GM18873 (cell line): ENCODE results near the gene CTPS2.
"Not testable (repeated sequence)": the region's sequence is repeated elsewhere in the genome, so short reads cannot be mapped to it uniquely, and the experiment has no call there.

Experiments
- ATAC-seq: cut with Tn5 transposase; IDR thresholded peaks from one replicate; pipeline ENCODE4 v1.9.1; 2021; ENCODE audit warnings: mild to moderate bottlenecking, moderate library complexity, moderate number of reproducible peaks; ENCODE audit not compliant: unreplicated experiment, low FRiP score

The CTPS2 gene

DNA sequence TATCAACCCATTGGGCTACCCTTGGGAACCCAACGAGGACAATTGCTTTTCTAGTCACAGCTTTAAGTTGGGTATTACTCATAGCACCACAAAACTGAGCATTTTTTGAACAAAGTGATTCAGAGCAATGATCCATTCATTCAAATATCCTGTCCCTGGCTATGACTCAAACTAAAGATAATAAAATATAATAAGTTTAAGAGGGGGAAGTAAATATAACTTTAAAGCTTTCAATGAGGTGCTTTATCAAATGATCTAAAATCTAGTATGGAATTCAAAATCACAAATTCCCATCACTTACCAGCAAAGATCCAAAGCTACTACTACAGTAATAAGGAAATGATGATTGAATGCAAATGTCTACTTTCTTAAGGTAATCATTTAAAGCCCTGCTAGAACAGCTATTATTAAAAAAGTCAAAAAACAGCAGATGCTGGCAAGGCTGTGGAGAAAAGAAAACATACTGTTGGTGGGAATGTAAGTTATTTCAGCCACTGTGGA lies 102.3 kb downstream of the CTPS2 start:
- no peak for ATAC-seq

DNA sequence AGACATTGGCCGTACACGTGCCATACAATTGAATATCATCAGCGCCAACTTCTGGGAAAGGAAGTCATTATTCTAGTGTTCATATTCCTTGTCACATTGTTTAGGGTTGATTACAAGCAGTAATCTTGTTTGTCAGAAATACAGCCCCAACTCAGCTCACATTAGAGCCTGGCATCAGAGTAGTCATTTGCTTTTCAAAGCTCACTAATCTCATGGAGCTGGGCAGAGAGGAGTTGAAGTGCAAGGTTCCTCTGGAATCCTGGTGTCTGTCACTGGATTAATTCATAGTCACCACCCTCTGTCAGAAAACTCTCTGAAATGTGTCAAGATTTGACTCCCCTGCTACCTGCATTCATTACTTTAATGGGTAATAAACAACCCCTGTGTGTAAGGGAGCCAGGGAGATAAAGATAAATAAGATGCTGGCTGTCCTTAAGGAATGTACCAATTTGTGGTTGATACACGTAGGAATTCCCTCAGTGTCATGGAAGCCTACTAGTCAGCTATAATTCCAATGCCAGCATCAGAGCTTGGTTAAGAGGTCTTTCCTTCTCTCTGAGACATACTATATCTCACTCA lies 106.2 kb downstream of the CTPS2 start:
- ATAC-seq, result no peak

DNA sequence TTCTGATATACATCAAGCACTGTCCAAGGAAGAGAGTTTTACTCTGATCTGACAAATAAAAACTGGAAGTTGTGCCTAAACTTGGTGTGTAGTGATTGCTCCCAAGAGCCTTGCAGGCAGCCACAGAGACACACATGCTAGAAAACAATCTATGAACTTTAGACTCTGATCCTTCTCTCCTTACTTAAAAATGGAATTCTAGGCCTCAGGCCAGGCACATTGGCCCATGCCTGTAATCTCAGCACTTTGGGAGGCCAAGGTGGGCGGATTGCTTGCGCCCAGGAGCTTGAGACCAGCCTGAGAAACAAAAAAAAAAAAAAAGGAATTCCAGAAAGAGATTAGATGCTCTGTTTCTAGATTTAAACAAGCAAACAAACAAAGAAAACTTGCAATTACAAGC lies 108.1 kb downstream of the CTPS2 start:
- no peak for ATAC-seq

DNA sequence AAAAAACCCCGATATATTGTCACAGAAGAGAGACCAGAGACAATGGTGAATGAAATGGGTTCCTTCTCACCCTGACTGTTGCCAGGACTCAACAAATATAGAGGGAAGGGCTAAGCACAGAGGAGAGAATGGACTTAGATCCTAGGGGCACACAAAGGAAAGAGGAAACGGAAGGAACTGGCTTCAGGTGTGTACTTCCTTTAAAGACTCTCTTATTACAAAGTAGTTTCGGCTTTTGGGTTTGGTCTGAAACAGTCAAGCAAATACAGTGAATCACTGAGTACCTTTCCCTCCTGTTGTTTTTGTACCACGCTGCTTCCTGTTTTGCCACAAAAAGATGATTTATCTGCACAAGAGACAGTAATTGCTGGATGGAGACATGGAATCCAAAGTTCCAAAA lies 108.6 kb downstream of the CTPS2 start:
- no peak for ATAC-seq

DNA sequence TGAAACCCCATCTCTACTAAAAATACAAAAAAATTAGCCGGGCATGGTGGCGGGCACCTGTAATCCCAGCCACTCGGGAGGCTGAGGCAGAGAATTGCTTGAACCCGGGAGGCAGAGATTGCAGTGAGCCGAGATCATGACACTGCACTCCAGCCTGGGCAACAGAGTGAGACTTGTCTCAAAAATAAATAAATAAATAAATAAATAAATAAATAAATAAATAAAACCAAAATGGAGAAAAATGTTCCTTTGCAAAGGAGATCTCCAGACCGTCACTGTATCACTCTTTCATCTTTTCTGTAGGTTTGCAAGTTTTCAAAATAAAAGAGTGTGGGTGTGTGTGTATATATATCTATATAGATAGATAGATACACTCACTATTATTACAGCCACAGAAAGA lies 109.2 kb downstream of the CTPS2 start:
- not testable (repeated sequence) for ATAC-seq

DNA sequence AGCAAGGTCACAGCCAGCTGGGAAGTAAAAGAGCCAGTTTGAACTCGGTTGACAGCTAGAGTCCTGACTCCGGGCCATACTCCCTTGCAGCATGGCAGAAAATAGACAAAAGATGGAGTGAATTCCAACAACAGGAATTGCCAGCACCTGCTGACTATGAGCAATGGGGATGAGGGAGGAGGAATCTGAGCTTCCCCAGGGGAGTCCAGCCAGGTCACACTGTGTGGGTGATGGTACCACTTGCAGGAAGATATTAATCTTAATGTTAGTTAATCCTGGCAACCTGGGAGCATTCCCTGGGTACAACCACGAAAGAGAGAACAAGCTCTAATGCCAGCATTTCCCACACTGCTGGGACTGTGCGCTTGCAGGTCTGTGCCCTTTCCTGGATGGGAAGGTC lies 110.6 kb downstream of the CTPS2 start:
- ATAC-seq, result no peak

DNA sequence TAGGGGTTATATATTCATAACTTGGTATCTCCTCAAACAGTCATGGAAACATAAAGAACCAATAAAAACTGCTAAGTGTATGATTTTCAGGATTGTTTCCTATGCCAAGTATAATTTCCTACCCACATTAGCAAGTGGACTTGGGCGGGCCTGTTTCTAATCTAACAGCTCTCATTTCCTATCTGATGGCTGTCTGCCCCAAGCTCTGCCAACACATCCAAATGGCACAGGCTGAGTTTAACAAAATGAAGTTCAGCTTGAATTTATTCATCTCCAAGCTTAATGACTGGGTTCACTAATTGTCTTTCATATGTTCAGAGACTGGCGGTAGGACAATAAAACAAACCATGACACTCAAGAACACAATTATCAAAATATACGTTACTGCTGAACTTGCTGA lies 118.0 kb downstream of the CTPS2 start:
- no peak for ATAC-seq

DNA sequence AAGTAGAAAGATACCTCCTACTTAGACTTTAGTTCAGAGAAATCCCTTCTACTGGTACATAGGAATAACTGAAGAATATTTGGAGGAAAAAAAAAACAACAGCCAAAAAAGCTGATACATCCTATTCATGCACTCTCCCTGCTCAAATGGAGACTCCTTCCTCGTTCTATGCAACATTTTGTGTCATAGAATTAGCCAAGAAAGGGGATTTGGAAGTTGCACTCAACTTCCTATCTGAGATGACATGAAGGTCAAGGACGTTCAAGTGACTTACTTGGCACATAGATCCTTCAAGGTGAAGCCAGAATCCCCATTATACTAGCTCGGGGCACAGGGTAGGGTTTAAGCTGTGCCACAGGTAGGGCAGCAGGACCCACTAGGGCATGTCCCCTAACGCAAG lies 118.7 kb downstream of the CTPS2 start:
- no peak for ATAC-seq

DNA sequence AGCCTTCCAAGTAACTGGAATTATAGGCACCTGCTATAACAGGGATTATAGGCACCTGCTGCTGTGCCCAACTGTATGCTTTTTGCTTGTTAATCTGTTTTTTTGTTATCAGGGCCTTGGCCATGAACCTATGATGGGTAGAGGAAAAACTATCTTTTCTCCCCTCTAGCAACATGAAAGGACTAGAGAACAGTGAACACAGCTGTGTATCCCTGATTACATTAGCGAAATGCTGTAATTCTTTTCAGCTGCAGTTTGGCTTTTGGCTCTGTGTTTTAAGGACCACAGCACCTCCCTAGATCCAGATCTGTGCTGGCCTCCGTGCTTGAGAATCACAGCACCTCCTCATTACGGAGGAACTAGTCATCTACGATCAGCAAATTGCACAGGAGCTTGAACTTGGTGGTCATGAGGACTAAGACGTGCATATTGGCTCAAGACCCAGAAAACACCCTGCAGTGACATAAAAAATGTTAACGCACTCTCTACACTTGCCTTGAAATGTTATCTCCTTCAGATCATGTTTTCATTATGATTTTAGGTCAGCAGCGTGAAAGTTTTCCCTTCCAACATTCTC lies 120.2 kb downstream of the CTPS2 start:
- ATAC-seq, result no peak

DNA sequence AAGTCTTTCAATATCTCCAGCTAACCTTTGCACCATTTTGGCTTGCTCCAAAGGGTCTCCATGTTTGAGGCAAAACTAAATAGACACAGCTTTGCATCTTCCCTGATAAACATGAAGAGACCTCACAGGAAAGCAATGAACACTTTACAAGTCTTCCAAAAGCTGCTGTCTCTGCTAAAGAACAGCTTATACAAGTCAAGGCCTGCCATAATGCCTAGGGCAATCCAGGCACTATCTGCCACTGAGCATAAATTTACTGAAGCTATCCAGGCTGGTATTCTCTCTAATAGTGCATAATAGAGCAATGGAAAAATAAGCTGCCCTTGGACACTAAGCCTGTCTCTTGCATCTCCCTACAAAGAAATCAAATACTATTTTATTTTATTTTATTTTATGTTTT lies 122.6 kb downstream of the CTPS2 start:
- no peak for ATAC-seq

DNA sequence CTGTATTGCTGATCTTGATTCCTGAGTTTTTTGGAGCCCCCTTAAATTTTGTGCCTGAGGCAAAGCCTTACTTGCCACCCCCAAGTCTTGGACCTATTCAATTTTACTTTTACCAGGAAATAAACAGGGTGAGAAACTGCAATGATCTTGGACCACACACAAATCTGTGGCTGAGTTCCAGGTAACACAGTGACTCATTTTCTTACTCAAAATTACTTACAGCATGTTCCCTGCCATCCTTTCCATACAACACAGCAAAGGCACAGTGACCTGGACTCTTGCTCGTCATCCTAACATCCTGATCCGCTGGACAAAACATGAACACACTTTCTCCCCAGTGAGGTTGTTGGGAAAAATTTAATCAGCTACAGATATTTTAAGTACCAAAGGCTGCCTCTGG lies 123.3 kb downstream of the CTPS2 start:
- no peak for ATAC-seq

DNA sequence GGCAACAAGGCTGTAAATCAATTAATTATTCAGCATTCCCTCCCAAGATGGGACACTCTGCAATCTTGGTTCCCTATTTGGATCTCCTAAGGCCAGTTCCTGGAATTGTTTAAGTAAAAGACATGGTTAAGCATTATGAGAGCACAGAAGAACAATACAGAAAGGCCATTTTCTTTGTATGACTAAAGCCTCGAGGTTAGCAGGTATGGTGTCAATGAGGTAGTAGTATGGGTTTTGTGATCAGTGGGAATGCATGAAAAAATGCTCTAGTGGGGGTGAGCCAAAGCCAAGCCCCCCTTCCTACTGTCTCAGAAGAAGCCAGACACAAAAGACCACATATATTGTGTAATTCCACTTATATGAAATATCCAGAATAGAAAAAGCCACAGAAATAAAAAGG lies 124.2 kb downstream of the CTPS2 start:
- no peak for ATAC-seq

DNA sequence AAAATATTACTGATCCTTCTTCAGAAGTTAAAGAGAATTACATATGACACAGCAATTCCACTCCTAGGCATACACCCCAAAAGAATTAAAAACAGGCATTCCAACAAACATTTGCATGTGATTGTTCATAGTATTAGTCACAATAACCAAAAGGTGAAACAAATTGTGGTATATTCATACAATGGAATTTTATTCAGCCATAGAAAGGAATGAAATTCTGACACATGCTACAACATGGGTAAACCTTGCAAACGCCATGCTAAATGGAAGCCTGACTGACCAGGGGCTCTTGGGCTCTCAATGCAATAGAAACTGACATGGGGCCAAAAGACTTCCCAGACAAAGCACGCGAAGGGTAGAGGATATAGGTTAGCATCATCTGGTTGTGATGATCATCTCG lies 124.6 kb downstream of the CTPS2 start:
- ATAC-seq, result no peak

DNA sequence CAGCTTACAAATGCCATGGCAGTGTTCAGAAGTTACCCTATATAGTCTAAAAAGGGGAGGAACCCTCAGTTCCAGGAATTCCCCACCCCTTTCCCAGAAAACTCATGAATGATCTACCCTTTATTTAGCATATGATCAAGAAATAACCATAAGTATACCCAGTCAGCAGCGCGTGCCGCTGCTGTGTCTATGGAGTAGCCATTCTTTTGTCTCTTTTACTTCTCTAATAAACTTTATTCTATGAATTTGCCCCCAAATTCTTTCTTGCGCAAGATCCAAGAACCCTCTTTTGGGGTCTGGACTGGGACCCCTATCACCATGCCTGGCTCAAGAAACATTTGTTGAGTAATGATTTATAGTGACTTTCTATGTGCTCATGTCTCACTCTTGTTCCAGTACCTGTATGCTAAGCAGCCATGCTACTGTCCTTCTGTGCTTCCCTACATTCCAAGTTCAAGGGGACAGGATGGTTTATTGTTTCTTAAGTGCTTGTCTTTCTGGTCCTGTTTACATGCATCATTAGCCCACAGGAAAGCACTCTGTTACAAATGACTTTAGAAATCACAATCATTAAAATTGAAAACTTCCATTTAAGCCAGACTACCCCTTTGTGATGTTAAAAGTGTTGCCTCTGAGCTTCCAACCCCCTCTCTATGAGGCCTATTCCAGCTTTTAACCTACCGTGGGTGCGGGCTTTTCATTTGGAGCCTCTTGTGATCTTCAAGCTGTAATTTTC lies 125.9 kb downstream of the CTPS2 start:
- ATAC-seq, result no peak

DNA sequence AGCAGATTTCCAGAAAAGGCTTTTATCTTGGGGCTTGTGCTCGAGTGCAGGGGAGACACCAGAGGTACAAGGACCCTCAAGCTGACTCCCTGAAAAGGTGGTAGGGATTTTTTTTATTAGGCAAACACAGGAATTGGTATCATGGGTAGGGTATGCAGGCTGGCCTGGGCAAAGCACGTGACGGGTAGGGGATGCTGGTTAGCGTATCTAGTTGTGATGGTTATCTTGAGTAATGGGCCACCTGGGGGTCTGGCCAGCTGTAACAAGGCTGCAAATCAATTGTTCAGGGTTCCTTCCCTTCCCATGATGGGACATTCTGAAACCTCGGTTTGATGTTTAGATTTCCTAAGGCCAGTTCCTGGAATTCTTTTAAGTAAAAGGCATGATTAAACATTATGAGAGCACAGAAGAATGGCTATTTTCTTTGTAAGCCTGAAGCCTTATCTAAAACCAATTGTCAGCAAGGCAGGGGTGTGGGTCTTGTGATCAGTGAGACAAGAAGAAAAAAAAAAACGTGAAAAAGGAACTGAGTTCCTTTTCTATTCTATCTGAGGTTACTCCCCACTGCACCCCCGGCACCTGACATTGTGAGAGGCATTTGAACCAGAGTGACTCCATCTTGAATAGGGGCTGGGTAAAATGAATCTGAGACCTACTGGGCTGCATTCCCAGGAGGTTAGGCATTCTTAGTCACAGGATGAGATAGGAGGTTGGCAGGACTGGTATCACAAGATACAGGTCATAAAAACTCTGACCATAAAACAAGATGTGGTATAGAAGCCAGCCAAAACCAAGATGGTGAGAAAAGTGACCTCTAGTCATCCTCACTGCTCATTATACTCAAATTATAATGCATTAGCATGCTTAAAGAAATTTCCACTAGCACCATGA lies 126.7 kb downstream of the CTPS2 start:
- no peak for ATAC-seq

DNA sequence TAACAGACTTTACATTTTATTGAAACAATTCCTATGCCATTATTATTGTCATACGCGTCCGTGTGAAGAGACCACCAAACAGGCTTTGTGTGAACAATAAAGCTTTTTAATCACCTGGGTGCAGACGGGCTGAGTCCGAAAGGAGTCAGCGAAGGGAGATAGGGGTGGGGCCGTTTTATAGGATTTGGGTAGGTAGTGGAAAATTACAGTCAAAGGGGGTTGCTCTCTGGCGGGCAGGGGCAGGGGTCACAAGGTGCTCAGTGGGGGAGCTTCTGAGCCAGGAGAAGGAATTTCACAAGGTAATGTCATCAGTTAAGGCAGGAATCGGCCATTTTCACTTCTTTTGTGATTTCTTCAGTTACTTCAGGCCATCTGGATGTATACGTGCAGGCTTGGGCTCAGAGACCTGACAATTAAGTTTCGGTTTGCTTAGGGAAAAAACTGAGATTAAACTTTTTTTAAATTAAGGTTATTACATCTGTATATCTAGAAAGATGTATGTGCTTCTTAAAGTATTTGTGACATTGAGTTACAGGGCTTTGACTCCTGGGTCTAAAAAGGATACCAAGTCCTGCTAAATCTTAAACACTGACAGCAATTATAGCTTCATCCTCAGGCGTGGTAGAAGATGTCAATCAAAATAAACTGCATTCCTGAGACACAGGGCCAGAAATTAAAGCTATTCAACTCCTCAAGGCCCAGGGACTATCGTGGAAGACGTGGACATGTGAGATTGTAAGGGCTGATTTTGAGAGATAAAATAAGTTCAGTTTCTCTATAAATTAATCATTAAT lies 132.3 kb downstream of the CTPS2 start:
- ATAC-seq, result not testable (repeated sequence)

DNA sequence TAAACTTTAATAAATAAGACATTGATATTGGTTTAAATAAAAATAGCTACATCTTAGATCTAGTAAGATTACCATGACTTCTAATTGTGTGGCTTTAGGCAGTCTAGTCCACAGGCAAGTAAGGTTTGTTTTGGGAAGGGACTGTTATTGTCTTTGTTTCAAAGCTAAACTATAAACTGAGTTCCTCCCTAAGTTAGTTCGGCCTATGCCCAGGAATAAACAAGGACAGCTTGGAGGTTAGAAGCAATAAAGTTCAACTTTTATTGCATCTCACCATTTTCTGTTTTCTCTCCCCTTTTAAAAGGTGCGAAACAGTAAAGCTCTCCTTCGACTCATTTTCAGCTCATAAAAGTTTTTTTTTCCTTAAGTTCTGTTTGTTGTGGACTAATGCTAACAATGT lies 133.0 kb downstream of the CTPS2 start:
- no peak for ATAC-seq

DNA sequence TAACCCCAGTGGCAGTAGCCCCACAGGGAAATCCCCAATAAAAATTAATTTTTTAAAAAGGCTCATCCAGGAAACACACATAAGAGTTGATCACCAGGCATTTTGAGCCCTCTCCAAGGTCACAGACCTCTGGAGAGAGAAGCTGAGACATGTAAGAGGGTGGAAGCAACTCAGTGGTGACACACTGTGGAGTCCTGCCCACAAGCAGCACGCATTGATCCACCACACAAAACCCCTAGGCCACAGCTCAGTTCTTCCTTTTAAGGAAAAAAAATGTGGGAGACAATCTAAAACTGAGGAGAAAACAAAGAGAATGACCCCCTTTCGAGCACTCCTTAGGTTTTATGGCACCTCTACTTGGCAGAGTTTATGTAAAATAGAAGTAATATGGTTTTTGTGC lies 134.3 kb downstream of the CTPS2 start:
- no peak for ATAC-seq

DNA sequence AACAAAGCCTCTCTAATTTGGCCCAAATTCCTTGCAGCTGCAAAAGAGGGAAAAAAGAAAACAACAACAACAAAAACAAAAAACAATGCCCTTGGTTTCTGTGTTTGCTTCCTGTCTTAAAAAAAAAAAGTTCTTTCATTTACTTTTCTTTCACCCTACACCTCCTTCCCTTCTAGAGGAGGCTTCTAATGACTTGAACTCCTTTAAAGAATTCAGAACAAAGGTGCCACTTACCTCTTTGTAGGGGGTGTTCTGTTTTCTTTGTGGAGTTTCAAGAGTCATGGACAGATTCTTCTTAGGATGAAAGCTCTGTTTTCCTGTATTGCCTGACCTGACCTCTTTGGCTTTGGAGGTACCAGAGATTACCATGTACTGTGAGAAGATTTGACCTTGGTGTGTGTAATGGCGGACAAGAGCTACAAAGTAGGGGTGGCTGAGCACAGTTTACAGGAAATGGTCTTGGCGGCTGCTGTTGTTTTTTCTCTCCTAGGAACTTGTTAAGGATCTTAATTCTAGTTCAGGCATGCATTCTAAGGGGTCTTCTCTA lies 134.9 kb downstream of the CTPS2 start:
- ATAC-seq, result no peak

DNA sequence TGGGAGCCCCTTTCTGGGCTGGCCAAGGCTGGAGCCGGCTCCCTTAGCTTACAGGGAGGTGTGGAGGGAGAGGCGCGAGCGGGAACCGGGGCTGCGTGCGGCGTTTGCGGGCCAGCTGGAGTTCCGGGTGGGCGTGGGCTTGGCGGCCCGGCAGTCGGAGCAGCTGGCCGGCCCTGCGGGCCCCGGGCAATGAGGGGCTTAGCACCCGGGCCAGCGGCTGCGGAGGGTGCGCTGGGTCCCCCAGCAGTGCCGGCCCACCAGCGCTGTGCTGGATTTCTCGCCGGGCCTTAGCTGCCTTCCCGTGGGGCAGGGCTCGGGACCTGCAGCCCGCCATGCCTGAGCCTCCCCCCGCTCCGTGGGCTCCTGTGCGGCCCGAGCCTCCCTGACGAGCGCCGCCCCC lies 137.1 kb downstream of the CTPS2 start:
- ATAC-seq, result not testable (repeated sequence)
